Globus pallidus (tissue), 1 donor: ENCODE results near the gene GSTM5.
"Not testable (repeated sequence)": the region's sequence is repeated elsewhere in the genome, so short reads cannot be mapped to it uniquely, and the experiment has no call there.

ENCODE experiments used
- DNase-seq: peaks from one replicate; pipeline ENCODE4 v3.0.0-alpha.2; 2015; ENCODE audit warnings: low spot score

GSTM5 gene

DNA sequence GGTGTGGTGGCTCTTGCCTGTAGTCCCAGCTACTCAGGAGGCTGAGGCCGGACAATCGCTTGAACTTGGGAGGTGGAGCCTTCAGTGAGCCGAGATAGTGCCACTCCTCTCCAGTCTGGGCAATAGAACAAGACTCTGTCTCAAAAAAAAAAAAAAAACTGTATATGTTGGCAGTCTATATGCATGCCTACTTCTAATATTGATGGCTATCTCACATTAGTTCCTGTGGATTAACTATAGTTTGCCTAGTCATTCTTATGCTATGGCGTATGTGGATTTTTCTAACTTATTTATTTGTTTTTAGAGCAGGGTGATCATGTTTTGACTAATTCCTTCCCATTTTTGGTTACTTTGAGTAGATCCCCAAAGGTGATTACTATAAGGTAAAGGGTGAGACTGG is 15.0 kb upstream of the GSTM5 start:
- no peak for DNase-seq

DNA sequence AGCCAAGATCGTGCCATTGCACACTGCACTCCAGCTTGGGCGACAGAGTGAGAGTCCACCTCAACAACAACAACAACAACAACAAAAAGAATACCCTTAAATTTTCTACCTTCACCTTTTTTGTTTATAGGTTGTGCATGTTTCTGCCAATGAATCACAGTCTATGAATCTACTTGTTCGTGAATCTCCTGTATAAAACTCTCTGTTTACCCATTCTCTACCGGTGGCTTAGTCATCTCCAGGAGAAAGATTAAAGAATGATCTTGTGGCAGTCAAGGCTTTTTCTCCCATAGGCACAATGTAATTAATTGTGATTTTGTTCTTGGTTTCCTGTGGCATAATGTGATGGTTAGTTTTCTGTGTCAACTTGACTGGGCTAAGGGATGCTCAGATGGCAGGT is 14.2 kb upstream of the GSTM5 start:
- not testable (repeated sequence) for DNase-seq

DNA sequence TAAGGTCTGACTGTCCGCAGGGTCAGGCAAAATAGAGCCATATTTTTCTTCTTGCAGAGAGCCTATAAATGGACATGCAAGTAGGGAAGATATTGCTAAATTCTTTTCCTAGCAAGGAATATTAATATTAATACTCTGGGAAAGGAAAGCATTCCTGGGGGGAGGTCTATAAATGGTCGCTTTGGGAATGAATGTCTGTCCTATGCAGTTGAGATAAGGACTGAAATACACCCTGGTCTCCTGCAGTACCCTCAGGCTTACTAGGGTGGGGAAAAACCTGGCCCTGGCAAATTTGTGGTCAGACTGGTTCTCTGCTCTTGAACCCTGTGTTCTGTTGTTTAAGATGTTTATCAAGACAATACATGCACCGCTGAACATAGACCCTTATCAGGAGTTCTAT is 9.1 kb upstream of the GSTM5 start:
- not testable (repeated sequence) for DNase-seq

DNA sequence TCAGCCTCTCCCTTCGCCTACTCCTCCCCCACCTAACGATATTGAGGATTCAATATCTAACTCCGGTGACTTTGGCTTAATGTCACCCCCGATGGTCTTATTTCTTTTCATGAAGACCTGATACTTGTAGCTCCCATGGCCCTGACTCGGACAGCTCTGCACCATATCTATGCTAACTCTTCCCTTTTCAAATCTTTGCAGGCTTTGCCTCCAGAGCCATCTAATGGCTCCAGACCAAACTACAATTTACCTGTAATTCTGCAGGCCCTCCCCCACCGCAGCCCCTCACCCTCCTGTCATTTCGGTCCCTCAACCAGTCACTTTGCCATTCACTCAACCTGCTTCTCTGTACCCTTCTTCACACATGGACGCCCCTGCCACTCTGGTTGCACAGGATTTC is 7.9 kb upstream of the GSTM5 start:
- no peak for DNase-seq

DNA sequence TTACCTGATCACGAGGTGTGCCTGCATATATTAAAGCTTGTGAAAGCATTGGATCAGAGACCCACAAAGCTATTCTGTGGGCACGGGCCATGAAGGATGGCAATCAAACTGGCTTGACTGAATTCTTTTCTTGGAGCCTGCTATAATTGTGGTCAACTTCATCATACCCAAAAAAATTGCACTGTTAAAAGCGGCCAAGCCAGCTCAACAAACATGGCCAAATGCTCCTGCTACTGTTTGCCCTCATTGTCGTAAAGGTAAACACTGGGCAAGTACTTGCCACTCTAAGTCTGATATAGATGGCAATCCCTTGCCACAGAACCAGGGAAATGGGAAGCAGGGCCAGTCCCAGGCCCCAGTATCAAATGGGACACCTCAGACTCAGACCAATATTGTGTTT is 6.6 kb upstream of the GSTM5 start:
- DNase-seq = no peak

DNA sequence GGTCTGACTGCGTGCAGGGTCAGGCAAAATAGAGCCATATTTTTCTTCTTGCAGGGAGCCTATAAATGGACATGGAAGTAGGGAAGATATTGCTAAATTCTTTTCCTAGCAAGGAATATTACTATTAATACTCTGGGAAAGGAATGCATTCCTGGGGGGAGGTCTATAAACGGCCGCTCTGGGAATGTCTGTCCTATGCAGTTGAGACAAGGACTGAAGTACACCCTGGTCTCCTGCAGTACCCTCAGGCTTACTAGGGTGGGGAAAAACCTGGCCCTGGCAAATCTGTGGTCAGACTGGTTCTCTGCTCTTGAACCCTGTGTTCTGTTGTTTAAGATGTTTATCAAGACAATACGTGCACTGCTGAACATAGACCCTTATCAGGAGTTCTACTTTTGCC is 3.1 kb upstream of the GSTM5 start:
- DNase-seq = not testable (repeated sequence)

DNA sequence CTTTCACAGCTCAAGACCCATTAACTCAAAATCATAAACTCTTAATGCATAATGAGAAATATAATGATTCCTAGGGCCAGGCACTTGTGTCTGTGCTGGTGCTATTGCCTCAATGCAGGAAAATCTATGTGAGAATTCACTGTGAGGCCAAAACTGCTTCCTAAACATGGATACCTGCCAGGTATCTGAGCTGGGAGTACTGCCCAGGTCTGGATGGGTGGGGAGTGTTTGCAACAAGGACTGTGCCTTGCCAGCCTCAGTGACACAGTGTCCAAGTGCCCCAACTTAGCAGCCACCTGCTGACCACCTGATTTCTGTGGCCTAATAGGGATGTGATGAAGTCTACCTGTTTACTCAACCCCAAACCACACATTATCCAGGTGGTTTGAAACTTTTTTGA is 2.2 kb upstream of the GSTM5 start:
- not testable (repeated sequence) for DNase-seq

DNA sequence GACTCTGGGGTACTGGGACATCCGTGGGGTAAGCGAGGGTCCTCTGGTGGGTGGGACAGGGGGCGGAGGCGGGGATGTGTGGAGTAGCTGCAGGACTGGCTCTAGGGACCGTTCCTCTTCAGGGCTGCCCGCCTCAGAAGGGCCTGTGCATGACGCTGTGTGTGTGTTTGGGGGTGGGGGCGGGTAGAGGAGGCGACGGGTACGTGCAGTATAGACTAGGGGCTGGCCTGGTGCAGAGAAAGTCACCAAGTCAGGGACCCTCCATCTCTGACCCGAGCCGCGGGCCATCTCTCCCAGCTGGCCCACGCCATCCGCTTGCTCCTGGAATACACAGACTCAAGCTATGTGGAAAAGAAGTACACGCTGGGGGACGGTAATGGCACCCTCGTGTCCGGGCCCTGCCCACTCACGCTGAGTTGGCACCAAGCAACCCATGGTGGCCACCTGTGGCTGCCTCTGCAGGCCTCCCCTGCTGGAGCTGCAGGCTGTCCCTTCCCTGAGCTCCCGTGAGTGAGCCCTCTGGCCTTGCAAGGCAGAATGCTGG is 342 bp downstream of the GSTM5 start:
- DNase-seq = no peak

DNA sequence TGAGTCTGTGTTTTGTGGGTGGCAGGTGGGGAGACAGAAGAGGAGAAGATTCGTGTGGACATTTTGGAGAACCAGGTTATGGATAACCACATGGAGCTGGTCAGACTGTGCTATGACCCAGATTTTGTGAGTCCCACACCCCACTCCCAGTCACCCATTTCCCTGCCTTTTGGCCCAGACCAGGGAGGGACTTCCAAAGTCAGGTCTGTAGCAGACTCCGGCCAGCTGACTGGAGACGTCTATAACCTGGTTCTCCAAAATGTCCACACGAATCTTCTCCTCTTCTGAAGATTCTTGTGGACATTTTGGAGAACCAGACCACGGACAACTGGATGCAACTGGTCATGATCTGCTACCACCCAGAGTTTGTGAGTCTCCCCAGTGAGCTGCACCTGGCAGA is 1.6 kb downstream of the GSTM5 start:
- DNase-seq = no peak

DNA sequence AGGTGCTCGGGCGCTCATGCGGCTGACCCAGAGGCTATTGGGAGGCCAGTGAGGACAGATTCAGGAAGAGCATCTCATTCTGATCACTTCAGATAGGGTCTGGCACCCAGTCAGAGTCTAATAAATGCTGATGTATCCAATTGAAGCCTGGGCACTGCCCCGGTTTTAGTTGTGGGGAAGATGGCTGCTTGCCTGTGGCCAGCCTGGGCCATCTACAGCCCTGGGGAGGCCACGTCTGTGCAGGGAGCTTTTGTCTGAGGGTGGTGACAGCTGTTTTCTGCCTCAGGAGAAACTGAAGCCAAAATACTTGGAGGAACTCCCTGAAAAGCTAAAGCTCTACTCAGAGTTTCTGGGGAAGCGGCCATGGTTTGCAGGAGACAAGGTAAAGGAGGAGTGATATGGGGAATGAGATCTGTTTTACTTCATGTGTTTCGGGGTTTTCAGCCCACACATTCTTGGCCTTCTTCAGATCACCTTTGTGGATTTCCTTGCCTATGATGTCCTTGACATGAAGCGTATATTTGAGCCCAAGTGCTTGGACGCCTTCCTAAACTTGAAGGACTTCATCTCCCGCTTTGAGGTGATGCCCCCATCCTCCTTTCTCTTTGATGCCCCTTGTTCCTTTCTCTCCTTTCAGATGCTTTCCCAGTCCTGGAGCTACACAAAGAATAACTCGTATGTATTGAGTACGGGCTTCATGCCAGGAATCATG is 2.8 kb downstream of the GSTM5 start:
- DNase-seq = no peak

DNA sequence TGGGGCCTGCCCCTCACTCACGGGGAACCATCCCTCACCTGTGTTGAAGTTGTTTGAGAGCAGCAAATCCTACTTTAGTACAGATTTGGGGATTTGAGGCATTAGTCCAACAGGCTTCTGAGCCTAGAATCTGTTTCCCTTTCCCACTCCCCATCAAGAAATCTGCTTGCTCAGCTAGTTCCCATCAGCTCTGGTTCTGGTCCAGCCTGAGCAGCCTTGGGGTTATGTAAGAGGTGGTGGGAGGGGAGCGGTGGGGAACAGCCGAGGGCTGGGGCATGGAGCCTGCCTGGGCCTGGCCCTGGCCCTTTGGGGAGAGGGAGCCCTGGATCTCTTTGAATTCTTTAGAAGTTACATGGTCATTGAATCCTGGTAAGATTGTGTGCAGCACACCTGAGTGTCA is 4.1 kb downstream of the GSTM5 start:
- DNase-seq = no peak

DNA sequence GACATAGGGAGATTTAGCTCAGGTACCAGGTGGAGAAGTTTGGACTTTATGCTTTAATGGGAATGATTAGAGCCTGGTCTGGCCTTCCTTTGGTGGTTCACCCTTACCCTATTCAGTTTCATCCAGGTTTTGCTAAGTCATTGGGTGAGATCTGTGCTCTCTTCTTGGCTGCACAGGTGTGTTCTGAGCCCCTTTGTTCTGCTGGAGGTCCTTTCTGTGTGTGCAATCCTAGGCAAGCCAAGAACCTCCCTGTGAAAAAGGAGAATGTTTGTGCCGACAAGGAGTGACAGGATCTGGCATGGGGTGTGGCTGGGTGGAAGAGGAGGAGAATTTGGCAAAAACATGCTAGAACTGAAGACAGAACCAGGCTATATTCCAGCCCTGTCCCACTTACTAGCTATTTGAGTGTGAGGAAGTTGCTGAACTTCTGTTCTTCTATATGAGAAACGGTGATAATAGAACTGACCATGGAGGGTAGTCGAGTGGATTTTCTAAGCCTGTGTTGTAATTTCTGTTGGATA is 4.6 kb downstream of the GSTM5 start:
- no peak for DNase-seq

DNA sequence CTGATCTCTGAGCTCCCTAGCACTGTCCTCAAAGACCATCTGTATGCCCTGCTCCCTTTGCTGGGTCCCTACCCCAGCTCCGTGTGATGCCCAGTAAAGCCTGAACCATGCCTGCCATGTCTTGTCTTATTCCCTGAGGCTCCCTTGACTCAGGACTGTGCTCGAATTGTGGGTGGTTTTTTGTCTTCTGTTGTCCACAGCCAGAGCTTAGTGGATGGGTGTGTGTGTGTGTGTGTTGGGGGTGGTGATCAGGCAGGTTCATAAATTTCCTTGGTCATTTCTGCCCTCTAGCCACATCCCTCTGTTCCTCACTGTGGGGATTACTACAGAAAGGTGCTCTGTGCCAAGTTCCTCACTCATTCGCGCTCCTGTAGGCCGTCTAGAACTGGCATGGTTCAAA is 5.7 kb downstream of the GSTM5 start:
- DNase-seq = no peak

DNA sequence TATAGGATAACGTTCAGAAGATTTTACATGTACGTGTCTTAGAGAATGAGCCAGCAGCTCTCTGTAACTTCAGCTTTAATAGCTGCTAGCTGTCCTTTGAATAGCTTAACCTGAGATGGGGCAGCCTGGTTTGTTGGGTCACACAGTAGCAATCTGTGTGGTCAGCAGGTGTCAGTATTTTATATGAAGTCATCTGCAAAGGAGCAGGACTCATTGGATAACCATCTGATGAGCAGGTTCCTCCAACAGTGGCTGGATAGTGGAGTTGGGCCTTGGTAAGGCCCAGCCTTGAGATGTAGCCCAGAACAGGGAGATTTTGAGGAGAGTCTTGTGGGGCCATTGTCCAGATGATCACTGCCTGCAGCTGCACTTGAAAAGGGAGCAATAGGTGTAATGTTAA is 6.4 kb downstream of the GSTM5 start:
- DNase-seq = no peak

DNA sequence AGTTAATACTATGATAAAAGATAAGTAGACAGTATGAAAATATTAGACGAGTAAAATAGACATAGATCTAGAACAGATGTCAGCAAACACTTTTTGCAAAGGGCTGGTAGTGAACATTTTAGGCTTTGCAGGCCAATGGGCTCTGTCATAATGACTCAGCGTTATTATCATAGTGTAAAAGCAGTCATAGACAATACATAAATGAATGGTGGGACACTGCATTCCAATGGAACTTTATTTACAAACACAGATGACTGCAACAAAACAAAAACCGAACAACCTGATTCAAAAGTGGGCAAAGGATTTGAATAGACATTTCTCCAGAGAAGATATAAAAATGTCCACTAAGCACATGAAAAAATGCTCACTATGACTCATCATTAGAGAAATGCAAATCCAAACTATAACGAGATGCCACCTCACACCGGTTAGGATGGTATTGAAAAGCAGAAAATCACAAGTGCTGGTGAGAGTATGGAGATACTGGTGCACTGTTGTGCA is 7.3 kb downstream of the GSTM5 start:
- DNase-seq = no peak

DNA sequence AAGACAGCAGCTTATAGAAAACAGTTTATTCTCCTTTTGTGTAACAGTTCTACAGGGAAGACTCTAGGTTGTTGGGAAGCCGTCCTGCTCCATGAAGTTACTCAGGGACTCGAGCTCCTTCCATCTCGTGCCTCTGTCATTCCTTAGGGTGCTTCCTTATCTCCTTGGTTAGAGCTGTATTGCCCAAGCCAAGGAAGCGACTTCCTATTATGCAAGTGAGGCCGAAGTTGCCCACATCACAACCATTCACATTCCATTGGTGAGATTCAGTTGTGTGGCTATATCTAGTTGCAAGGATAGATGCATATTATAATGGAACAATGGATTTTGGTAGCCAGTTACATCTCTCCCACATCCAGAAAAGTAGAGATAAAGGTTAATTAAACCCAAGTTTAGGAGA is 9.0 kb downstream of the GSTM5 start:
- DNase-seq = no peak

DNA sequence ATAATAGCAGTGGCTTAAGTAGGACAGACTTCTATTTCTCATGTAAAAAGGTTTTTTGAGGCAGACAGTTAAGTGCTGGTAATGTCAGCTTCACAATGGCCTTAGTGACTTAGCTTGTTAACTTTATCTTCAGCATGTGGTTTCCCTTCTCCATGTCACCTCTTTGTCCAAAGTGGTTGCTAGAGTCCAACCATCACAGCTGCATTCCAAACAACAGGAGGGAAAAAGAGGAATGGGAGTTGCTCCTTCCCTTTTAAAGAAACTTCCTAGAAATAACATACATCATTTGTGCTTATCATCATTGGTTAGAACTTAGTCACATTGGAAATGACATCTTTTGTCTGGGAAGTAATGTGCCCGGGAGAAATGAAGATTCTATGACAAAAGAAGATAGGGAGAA is 9.9 kb downstream of the GSTM5 start:
- DNase-seq = no peak

DNA sequence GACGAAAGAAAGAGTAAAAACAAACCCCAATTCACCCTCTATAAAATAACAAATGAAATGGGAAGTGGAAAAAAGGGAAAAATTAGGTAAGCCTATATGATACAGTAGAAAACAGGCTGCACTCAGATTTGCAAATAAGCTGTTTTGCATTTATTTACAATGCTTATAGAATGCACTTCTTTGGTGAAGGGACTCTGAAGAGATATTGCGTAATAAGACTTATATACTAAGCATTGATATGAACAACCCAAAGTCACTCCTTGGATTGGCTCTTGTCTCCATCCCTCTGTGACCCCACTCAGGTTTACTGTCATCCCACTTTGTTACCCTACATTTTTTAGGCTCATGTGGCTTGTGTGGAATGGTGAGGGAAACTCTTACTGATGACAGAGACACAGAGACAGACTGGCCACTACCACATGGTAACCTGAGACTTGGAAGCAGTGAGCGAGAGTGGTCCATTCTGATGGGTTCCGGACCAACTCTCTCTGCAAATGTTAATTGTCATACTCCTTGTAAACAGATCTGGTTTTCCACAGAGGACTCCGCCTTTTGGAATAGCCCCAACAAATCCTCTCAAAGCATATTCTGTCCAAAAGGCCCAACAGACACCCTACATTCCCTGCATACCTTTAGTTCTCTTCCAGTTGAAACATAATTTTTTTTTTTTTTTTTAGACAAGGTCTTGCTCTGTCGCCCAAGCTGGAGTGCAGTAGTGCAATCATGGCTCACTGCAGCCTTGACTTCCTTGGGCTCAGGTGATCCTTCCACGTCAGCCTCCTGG is 11.0 kb downstream of the GSTM5 start:
- no peak for DNase-seq

DNA sequence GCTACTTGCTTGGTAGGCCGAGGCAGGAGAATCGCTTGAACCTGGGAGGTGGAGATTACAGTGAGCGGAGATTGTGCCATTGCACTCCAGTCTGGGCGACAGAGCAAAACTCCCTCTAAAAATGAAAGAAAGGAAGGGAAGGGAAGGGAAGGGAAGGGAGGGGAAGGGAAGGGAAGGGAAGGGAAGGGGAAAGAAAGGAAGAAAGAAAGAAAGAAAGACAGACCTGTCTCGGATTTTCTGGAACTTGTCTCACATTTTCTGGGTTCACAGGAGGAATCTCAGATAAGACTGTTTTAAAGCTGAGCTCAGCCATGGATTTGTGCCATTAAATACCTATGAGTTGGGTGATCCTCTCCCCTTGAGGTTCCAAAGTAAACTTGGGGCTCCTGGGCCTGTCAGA is 12.9 kb downstream of the GSTM5 start:
- no peak for DNase-seq

DNA sequence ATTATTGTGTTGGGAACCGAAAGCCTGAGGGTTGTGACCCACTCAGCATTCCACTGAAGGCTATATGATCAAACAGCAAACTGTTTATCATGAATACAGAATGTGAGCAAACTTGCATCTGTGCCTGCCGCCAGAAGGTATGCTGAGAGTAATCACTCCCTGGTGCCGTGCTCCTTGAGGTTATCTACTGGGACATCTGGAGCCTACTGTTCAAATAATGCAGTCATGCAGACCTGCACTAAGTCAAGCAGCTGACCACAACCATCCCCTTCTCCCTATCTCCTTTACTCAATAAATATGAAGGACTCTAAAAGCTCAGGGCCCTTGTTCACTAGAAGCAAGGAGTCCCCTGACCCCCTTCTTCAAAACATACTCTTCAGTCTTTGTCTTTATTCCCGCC is 13.5 kb downstream of the GSTM5 start:
- DNase-seq = no peak

DNA sequence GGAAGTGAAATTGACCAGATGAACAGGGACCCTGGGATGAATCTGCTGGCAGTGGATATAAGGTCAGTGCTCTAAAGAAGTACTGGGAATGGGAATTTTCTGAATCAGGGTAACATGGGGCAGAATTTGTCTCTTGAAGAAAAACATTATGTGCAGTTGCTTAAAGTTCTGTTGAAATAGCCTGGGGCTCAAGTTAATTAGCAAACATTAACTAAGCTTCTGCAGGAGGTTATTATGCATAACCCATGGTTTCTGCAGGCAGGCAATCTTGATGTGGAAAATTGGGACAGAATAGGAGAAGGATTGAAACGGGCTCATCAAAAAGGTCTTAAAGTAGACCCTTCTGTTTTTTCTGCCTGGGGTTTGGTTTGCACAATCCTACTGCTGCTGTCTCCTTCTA is 14.0 kb downstream of the GSTM5 start:
- no peak for DNase-seq

DNA sequence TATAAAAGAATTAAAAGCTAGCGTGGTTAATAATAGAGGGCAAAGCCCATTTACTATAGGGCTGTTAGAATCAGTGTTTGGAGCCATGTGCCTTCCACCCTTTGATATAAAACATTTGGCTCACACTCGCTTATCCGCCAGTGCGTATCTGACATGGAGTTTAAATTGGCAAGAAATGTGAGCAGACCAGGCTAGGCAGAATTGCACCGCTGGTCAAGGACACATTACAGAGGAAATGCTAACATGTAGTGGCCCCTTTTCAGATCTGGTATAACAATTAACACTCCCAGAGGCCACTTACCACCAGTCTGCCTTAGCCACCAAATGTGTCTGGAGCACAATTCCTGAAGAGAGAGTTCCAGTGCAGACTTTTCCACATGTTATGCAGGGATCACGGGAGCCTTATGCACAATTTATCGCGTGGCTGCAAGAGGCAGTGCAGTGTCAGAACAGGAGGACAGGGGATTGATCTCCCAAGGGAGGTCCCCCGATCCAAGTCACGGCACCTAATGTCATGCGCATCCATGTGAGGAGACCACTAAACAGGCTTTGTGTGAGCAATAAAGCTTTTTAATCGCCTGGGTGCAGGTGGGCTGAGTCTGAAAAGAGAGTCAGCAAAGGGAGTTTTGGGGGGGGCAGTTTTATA is 14.8 kb downstream of the GSTM5 start:
- DNase-seq = no peak

DNA sequence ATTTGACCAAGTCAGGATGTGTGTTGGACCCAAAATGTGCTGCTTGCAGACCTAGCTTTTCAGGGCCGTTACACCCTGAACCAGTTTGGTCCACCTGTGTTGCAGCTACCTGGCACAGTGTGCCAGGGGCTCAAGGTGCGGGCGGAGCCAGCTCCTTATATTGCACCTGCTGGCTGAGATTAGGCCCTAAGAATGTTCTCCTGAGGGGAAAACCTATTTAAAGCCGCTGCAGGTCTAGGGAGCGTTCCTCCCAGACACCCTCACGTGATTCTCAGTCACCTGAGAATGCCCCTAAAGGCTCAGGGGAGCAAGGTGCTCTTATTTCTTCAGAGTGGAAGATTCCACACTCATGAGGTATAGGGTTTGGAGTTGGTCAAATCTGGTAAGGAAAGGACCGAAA is 16.8 kb downstream of the GSTM5 start:
- no peak for DNase-seq
